Measurements from ENCODE around the gene HPSE2. TPM values are rescaled to one million over a fixed set of nuclear protein-coding genes. Genes with fewer than 3 reads are reported as not detected.

HPSE2 gene
- total and polyA plus RNA-seq, 2 of the 8 experiments (the other 6 are each of a cell fraction or from before 2014, with no cell fraction given): 0.41 to 0.58 TPM

- no peak for TF ChIP-seq CREB1 (IDR thresholded peaks at IDR 0.05)
- no peak for TF ChIP-seq TBP (IDR thresholded peaks at IDR 0.05; ENCODE audit: low read depth, low read length)
- no peak for TF ChIP-seq SIRT6 (IDR thresholded peaks at IDR 0.05; ENCODE audit: low read length)
- no peak for TF ChIP-seq CHD7 (IDR thresholded peaks at IDR 0.05; ENCODE audit: insufficient replicate concordance, low read length)
- no peak for TF ChIP-seq ATF2 (IDR thresholded peaks at IDR 0.05; ENCODE audit: low read length)
- no peak for TF ChIP-seq EP300 (IDR thresholded peaks at IDR 0.05; ENCODE audit: borderline replicate concordance in 1 of 2, low read depth in 2 of 2, low read length in 2 of 2)
Measured at GRCh38 chr10:98649170-98649569, 586.5 kb downstream of the HPSE2 start (continued).

Data from H1 (cell line).